Measurements from ENCODE around the gene ZFP1. TPM values are rescaled to one million over a fixed set of nuclear protein-coding genes. Genes with fewer than 3 reads are reported as not detected.
A peak's percentile ranks its signal among the peaks of the same experiment; 100 is the strongest.

ZFP1 gene
- total and polyA plus RNA-seq, 4 donors = 23.3 to 38.8 (median 32.6) TPM

GRCh38 chr16:75105306-75106061, 42.8 kb upstream of the ZFP1 start:
- Histone ChIP-seq H3K4me1 (ENCODE audit: control insufficient read depth, insufficient read depth, low read length) (peaks cover 44% of the 10 kb centered on the region), H3K27me3 (ENCODE audit: control insufficient read depth, insufficient read depth, low read length) (no peaks in the 10 kb centered on the region), H3K27ac (ENCODE audit: low read depth, low read length) (no peak overlapping the region), H3K36me3 (ENCODE audit: control insufficient read depth, insufficient read depth, low read length) (peaks cover 45% of the 10 kb centered on the region), H3K4me3 (ENCODE audit: low read depth, low read length) (no peak overlapping the region), H3K9me3 (ENCODE audit: control insufficient read depth, insufficient read depth, low read length) (no peaks in the 10 kb centered on the region)
- no peak for DNase-seq (ENCODE audit: low read depth in 4 of 6, low spot score in 6 of 6)
- 70% methylated on average over 9 of the region's 10 CpGs for WGBS (ENCODE audit: insufficient coverage)

- peaks cover 55% of the 10 kb centered on the region for H3K4me1 ChIP-seq (ENCODE audit: control insufficient read depth, insufficient read depth, low read length)
- H3K9me3 ChIP-seq (ENCODE audit: control insufficient read depth, insufficient read depth, low read length) = no peaks in the 10 kb centered on the region
- H3K4me3 ChIP-seq (ENCODE audit: low read depth, low read length) = no peak overlapping the region
- no peak for DNase-seq (ENCODE audit: low read depth in 4 of 6, low spot score in 6 of 6)
- 92% methylated on average over 16 of the region's 20 CpGs for WGBS (ENCODE audit: insufficient coverage)
- no peaks in the 10 kb centered on the region for H3K27me3 ChIP-seq (ENCODE audit: control insufficient read depth, insufficient read depth, low read length)
- peaks cover 45% of the 10 kb centered on the region for H3K36me3 ChIP-seq (ENCODE audit: control insufficient read depth, insufficient read depth, low read length)
- H3K27ac ChIP-seq (ENCODE audit: low read depth, low read length) = no peak overlapping the region
Observed at GRCh38 chr16:75106351-75107274, 41.7 kb upstream of the ZFP1 start.

- no peak overlapping the region for H3K27ac ChIP-seq (ENCODE audit: low read depth, low read length)
- H3K27me3 ChIP-seq (ENCODE audit: control insufficient read depth, insufficient read depth, low read length) = no peaks in the 10 kb centered on the region
- H3K36me3 ChIP-seq (ENCODE audit: control insufficient read depth, insufficient read depth, low read length) = peaks cover 53% of the 10 kb centered on the region
- 74% methylated on average over 8 of the region's 10 CpGs for WGBS (ENCODE audit: insufficient coverage)
- no peak for DNase-seq (ENCODE audit: low read depth in 4 of 6, low spot score in 6 of 6)
- H3K4me1 ChIP-seq (ENCODE audit: control insufficient read depth, insufficient read depth, low read length) = peaks cover 64% of the 10 kb centered on the region
- no peak overlapping the region for H3K4me3 ChIP-seq (ENCODE audit: low read depth, low read length)
- no peaks in the 10 kb centered on the region for H3K9me3 ChIP-seq (ENCODE audit: control insufficient read depth, insufficient read depth, low read length)
Observed at GRCh38 chr16:75107505-75107904, 40.8 kb upstream of the ZFP1 start.

- H3K4me1 ChIP-seq (ENCODE audit: control insufficient read depth, insufficient read depth, low read length) = peaks cover 75% of the 10 kb centered on the region
- DNase-seq (ENCODE audit: low read depth in 4 of 6, low spot score in 6 of 6) = peak in 4 of 6 donors; percentile 43 to 89 (median 66)
Observed at GRCh38 chr16:75108792-75109731, 39.3 kb upstream of the ZFP1 start.

GRCh38 chr16:75109732-75110243, 38.5 kb upstream of the ZFP1 start:
- H3K27ac ChIP-seq (ENCODE audit: low read depth, low read length) = peak overlapping the region; percentile 87
- peaks cover 75% of the 10 kb centered on the region for H3K4me1 ChIP-seq (ENCODE audit: control insufficient read depth, insufficient read depth, low read length)
- H3K27me3 ChIP-seq (ENCODE audit: control insufficient read depth, insufficient read depth, low read length) = no peaks in the 10 kb centered on the region
- peaks cover 69% of the 10 kb centered on the region for H3K36me3 ChIP-seq (ENCODE audit: control insufficient read depth, insufficient read depth, low read length)
- no peaks in the 10 kb centered on the region for H3K9me3 ChIP-seq (ENCODE audit: control insufficient read depth, insufficient read depth, low read length)
- WGBS (ENCODE audit: insufficient coverage) = 34% methylated on average over 5 of the region's 10 CpGs
- peak in 1 of 6 donors; percentile 43 for DNase-seq (ENCODE audit: low read depth in 4 of 6, low spot score in 6 of 6)
- H3K4me3 ChIP-seq (ENCODE audit: low read depth, low read length) = no peak overlapping the region

More at GRCh38 chr16:75108792-75109731, 39.3 kb upstream of the ZFP1 start:
- Histone ChIP-seq H3K27ac (ENCODE audit: low read depth, low read length) (peak overlapping the region; percentile 87), H3K4me3 (ENCODE audit: low read depth, low read length) (no peak overlapping the region), H3K9me3 (ENCODE audit: control insufficient read depth, insufficient read depth, low read length) (no peaks in the 10 kb centered on the region), H3K36me3 (ENCODE audit: control insufficient read depth, insufficient read depth, low read length) (peaks cover 65% of the 10 kb centered on the region), H3K27me3 (ENCODE audit: control insufficient read depth, insufficient read depth, low read length) (no peaks in the 10 kb centered on the region)
- WGBS (ENCODE audit: insufficient coverage) = 43% methylated on average over 24 of the region's 27 CpGs

GRCh38 chr16:75110637-75111513, 37.4 kb upstream of the ZFP1 start:
- Histone ChIP-seq H3K27me3 (ENCODE audit: control insufficient read depth, insufficient read depth, low read length) (no peaks in the 10 kb centered on the region), H3K4me1 (ENCODE audit: control insufficient read depth, insufficient read depth, low read length) (peaks cover 75% of the 10 kb centered on the region), H3K9me3 (ENCODE audit: control insufficient read depth, insufficient read depth, low read length) (no peaks in the 10 kb centered on the region), H3K27ac (ENCODE audit: low read depth, low read length) (peak overlapping the region; percentile 87), H3K4me3 (ENCODE audit: low read depth, low read length) (peak overlapping the region; percentile 26), H3K36me3 (ENCODE audit: control insufficient read depth, insufficient read depth, low read length) (peaks cover 62% of the 10 kb centered on the region)
- DNase-seq (ENCODE audit: low read depth in 4 of 6, low spot score in 6 of 6) = peak; percentile 78 to 95 (median 86)
- 12% methylated on average over 28 of the region's 28 CpGs for WGBS (ENCODE audit: insufficient coverage)

GRCh38 chr16:75111514-75111940, 36.8 kb upstream of the ZFP1 start:
- Histone ChIP-seq H3K4me3 (ENCODE audit: low read depth, low read length) (peak overlapping the region; percentile 26), H3K27ac (ENCODE audit: low read depth, low read length) (peak overlapping the region; percentile 87), H3K27me3 (ENCODE audit: control insufficient read depth, insufficient read depth, low read length) (no peaks in the 10 kb centered on the region), H3K36me3 (ENCODE audit: control insufficient read depth, insufficient read depth, low read length) (peaks cover 56% of the 10 kb centered on the region), H3K4me1 (ENCODE audit: control insufficient read depth, insufficient read depth, low read length) (peaks cover 76% of the 10 kb centered on the region), H3K9me3 (ENCODE audit: control insufficient read depth, insufficient read depth, low read length) (no peaks in the 10 kb centered on the region)
- no peak for DNase-seq (ENCODE audit: low read depth in 4 of 6, low spot score in 6 of 6)
- 30% methylated on average over 4 of the region's 7 CpGs for WGBS (ENCODE audit: insufficient coverage)

- H3K27ac ChIP-seq (ENCODE audit: low read depth, low read length) = no peak overlapping the region
- WGBS (ENCODE audit: insufficient coverage) = 63% methylated on average over 26 of the region's 26 CpGs
Observed at GRCh38 chr16:75111961-75112733, 36.2 kb upstream of the ZFP1 start.

More at GRCh38 chr16:75111961-75112733, 36.2 kb upstream of the ZFP1 start:
- Histone ChIP-seq H3K4me1 (ENCODE audit: control insufficient read depth, insufficient read depth, low read length) (peaks cover 78% of the 10 kb centered on the region), H3K36me3 (ENCODE audit: control insufficient read depth, insufficient read depth, low read length) (peaks cover 51% of the 10 kb centered on the region), H3K4me3 (ENCODE audit: low read depth, low read length) (no peak overlapping the region), H3K9me3 (ENCODE audit: control insufficient read depth, insufficient read depth, low read length) (no peaks in the 10 kb centered on the region), H3K27me3 (ENCODE audit: control insufficient read depth, insufficient read depth, low read length) (no peaks in the 10 kb centered on the region)
- no peak for DNase-seq (ENCODE audit: low read depth in 4 of 6, low spot score in 6 of 6)

Measured in spinal cord (tissue), 10 donors.